ENCODE data around the gene SYT14.
A peak's percentile ranks its signal among the peaks of the same experiment; 100 is the strongest.

The SYT14 gene

DNA sequence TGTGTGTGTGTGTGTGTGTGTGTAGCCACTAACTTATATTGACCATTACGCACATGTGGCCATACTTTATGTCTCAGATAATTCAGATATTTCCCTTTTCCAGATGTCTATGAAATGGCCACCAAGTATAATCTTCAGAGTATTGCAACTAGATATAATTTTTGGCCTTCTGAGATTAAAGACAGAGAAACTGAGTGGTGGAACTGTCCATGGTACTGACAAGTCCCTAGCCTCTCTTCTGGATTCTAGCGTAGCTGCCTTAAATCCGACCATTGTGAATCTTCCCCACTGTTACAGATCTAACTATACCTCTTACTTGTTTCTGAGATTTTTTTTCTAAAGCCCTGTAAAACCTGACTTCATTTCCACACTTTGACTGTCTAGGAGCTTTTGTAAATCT, 194.6 kb downstream of the SYT14 start (continued):
- TF ChIP-seq, protein P1, sequence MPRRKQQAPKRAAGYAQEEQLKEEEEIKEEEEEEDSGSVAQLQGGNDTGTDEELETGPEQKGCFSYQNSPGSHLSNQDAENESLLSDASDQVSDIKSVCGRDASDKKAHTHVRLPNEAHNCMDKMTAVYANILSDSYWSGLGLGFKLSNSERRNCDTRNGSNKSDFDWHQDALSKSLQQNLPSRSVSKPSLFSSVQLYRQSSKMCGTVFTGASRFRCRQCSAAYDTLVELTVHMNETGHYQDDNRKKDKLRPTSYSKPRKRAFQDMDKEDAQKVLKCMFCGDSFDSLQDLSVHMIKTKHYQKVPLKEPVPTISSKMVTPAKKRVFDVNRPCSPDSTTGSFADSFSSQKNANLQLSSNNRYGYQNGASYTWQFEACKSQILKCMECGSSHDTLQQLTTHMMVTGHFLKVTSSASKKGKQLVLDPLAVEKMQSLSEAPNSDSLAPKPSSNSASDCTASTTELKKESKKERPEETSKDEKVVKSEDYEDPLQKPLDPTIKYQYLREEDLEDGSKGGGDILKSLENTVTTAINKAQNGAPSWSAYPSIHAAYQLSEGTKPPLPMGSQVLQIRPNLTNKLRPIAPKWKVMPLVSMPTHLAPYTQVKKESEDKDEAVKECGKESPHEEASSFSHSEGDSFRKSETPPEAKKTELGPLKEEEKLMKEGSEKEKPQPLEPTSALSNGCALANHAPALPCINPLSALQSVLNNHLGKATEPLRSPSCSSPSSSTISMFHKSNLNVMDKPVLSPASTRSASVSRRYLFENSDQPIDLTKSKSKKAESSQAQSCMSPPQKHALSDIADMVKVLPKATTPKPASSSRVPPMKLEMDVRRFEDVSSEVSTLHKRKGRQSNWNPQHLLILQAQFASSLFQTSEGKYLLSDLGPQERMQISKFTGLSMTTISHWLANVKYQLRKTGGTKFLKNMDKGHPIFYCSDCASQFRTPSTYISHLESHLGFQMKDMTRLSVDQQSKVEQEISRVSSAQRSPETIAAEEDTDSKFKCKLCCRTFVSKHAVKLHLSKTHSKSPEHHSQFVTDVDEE (CRISPR knock-in tag; IDR thresholded peaks at IDR 0.05), result no peak
- no peak for TF ChIP-seq TOX (CRISPR knock-in tag; IDR thresholded peaks at IDR 0.05; ENCODE audit: borderline replicate concordance)
- TF ChIP-seq BACH2 (CRISPR knock-in tag; IDR thresholded peaks at IDR 0.05; ENCODE audit: borderline replicate concordance), result no peak
- no peak for TF ChIP-seq CSDC2 (CRISPR knock-in tag; IDR thresholded peaks at IDR 0.05)
- no peak for TF ChIP-seq OSR1 (CRISPR knock-in tag; IDR thresholded peaks at IDR 0.05)

DNA sequence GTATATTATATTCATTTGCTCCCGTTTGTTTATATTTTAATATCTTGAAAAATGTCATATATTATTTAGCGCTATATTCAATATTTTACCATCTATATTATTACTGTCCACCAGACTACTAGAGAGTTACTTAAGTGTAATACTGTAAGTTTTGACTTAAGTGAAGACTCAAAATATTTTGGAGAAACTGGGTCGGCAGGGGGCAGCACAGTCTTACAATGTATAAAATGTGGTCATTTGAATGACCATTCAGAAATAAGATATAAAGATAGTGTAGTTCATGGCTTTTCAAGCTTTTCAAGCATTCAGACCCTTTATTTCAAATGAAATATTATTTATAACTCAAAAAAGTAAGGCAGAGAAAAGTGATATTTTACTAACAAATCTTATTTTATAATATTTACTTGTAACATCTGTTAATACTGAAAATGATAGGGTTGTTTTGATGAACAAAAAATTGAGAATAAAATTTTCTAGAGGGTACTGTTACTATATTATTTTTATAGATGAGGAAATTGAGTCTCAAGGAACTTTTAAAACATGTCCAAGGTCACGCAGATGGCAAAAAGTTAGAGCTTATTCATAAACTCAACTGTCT, 205.5 kb downstream of the SYT14 start:
- peak; percentile 92 for ATAC-seq
- TF ChIP-seq, protein P2, sequence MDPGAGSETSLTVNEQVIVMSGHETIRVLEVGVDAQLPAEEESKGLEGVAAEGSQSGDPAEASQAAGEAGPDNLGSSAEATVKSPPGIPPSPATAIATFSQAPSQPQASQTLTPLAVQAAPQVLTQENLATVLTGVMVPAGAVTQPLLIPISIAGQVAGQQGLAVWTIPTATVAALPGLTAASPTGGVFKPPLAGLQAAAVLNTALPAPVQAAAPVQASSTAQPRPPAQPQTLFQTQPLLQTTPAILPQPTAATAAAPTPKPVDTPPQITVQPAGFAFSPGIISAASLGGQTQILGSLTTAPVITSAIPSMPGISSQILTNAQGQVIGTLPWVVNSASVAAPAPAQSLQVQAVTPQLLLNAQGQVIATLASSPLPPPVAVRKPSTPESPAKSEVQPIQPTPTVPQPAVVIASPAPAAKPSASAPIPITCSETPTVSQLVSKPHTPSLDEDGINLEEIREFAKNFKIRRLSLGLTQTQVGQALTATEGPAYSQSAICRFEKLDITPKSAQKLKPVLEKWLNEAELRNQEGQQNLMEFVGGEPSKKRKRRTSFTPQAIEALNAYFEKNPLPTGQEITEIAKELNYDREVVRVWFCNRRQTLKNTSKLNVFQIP (CRISPR knock-in tag; IDR thresholded peaks at IDR 0.05; ENCODE audit: borderline replicate concordance, low read depth), result no peak
- TF ChIP-seq, protein P3, sequence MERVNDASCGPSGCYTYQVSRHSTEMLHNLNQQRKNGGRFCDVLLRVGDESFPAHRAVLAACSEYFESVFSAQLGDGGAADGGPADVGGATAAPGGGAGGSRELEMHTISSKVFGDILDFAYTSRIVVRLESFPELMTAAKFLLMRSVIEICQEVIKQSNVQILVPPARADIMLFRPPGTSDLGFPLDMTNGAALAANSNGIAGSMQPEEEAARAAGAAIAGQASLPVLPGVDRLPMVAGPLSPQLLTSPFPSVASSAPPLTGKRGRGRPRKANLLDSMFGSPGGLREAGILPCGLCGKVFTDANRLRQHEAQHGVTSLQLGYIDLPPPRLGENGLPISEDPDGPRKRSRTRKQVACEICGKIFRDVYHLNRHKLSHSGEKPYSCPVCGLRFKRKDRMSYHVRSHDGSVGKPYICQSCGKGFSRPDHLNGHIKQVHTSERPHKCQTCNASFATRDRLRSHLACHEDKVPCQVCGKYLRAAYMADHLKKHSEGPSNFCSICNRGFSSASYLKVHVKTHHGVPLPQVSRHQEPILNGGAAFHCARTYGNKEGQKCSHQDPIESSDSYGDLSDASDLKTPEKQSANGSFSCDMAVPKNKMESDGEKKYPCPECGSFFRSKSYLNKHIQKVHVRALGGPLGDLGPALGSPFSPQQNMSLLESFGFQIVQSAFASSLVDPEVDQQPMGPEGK (CRISPR knock-in tag; IDR thresholded peaks at IDR 0.05; ENCODE audit: borderline replicate concordance), result no peak
- TF ChIP-seq ESRRG (CRISPR knock-in tag; IDR thresholded peaks at IDR 0.05), result no peak
- TF ChIP-seq TCF4 (CRISPR knock-in tag; IDR thresholded peaks at IDR 0.05; ENCODE audit: borderline replicate concordance), result no peak
- TF ChIP-seq ZFP3 (CRISPR knock-in tag; IDR thresholded peaks at IDR 0.05), result no peak
- no peak for TF ChIP-seq ZNF70 (CRISPR knock-in tag; IDR thresholded peaks at IDR 0.05)
- TF ChIP-seq TOX (CRISPR knock-in tag; IDR thresholded peaks at IDR 0.05; ENCODE audit: borderline replicate concordance), result no peak
- TF ChIP-seq ZC3H10 (CRISPR knock-in tag; IDR thresholded peaks at IDR 0.05), result no peak
- TF ChIP-seq ISL1 (CRISPR knock-in tag; IDR thresholded peaks at IDR 0.05), result no peak
- no peak for TF ChIP-seq ZFP30 (CRISPR knock-in tag; IDR thresholded peaks at IDR 0.05)
- TF ChIP-seq SNAI2 (CRISPR knock-in tag; IDR thresholded peaks at IDR 0.05), result no peak
- no peak for TF ChIP-seq GLIS3 (CRISPR knock-in tag; IDR thresholded peaks at IDR 0.05)
- TF ChIP-seq ZNF8 (CRISPR knock-in tag; IDR thresholded peaks at IDR 0.05), result no peak
- no peak for TF ChIP-seq CSDC2 (CRISPR knock-in tag; IDR thresholded peaks at IDR 0.05)
- TF ChIP-seq ZNF565 (CRISPR knock-in tag; conservative IDR thresholded peaks at IDR 0.05; ENCODE audit: low read depth), result no peak
- no peak for TF ChIP-seq PPARA (CRISPR knock-in tag; IDR thresholded peaks at IDR 0.05; ENCODE audit: borderline replicate concordance)
- TF ChIP-seq, protein P4, sequence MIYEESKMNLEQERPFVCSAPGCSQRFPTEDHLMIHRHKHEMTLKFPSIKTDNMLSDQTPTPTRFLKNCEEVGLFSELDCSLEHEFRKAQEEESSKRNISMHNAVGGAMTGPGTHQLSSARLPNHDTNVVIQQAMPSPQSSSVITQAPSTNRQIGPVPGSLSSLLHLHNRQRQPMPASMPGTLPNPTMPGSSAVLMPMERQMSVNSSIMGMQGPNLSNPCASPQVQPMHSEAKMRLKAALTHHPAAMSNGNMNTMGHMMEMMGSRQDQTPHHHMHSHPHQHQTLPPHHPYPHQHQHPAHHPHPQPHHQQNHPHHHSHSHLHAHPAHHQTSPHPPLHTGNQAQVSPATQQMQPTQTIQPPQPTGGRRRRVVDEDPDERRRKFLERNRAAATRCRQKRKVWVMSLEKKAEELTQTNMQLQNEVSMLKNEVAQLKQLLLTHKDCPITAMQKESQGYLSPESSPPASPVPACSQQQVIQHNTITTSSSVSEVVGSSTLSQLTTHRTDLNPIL (CRISPR knock-in tag; IDR thresholded peaks at IDR 0.05; ENCODE audit: low read depth), result no peak
- no peak for TF ChIP-seq RARB (CRISPR knock-in tag; IDR thresholded peaks at IDR 0.05)
- TF ChIP-seq, protein P5, sequence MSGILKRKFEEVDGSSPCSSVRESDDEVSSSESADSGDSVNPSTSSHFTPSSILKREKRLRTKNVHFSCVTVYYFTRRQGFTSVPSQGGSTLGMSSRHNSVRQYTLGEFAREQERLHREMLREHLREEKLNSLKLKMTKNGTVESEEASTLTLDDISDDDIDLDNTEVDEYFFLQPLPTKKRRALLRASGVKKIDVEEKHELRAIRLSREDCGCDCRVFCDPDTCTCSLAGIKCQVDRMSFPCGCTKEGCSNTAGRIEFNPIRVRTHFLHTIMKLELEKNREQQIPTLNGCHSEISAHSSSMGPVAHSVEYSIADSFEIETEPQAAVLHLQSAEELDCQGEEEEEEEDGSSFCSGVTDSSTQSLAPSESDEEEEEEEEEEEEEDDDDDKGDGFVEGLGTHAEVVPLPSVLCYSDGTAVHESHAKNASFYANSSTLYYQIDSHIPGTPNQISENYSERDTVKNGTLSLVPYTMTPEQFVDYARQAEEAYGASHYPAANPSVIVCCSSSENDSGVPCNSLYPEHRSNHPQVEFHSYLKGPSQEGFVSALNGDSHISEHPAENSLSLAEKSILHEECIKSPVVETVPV (CRISPR knock-in tag; IDR thresholded peaks at IDR 0.05), result no peak

DNA sequence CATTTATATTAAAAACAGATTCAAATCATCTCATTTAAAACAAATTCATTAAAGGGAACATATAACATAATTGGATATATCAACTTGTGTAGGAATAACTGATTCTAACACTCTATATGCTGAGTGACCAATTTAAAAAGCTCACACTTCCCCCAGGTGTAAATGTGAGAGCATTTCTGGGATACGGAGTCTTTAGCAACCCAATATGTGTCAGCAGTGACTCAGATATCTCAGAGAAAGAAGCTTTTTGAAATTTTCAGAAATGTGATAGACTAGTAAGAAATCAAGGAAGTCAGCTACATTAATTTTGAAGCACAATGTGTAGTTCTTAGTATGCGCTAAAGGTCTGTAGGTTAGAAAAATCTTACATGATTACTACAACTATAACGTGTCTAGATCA, 206.7 kb downstream of the SYT14 start:
- TF ChIP-seq SNAI2 (CRISPR knock-in tag; IDR thresholded peaks at IDR 0.05) (no peak), RARB (CRISPR knock-in tag; IDR thresholded peaks at IDR 0.05) (no peak), BACH2 (CRISPR knock-in tag; IDR thresholded peaks at IDR 0.05; ENCODE audit: borderline replicate concordance) (no peak), ZNF70 (CRISPR knock-in tag; IDR thresholded peaks at IDR 0.05) (no peak)
- no peak for ATAC-seq

Data from SK-N-SH treated with all-trans-retinoic acid at 6 μM for 48 hours (cell line).